Colonic mucosa (tissue), 4 donors: ENCODE data around the gene PRPF4. TPM values are rescaled to one million over a fixed set of nuclear protein-coding genes. Genes with fewer than 3 reads are reported as not detected.

ENCODE experiments used
- DNase-seq: peaks from one replicate; pipeline ENCODE4 v3.0.0-alpha.2; 2020
- H3K27ac ChIP-seq: fragments of 200-600 bp; one replicate; pipeline ENCODE4 v1.8.0; 2021
- H3K27me3 ChIP-seq: fragments of 200-600 bp; one replicate; pipeline ENCODE4 v1.8.0; 2021
- H3K36me3 ChIP-seq: fragments of 200-600 bp; one replicate; pipeline ENCODE4 v1.8.0; 2021
- H3K4me1 ChIP-seq: fragments of 200-600 bp; one replicate; pipeline ENCODE4 v1.8.0; 2021; ENCODE audit warnings: mild to moderate bottlenecking
- H3K4me3 ChIP-seq: fragments of 200-600 bp; one replicate; pipeline ENCODE4 v1.8.0; 2021
- H3K9ac ChIP-seq, 2 donors: one replicate each; pipeline ENCODE4 v1.7.0; 2013; ENCODE audit warnings: control low read depth in 2 of 2, low read depth in 2 of 2, low read length in 2 of 2
- H3K9me3 ChIP-seq: fragments of 200-600 bp; one replicate; pipeline ENCODE4 v1.8.0; 2021
- CTCF ChIP-seq: fragments of 200-600 bp; IDR thresholded peaks from one replicate; pipeline ENCODE4 v1.8.0; 2022; ENCODE audit warnings: antibody characterized with exemption, mild to moderate bottlenecking
- intact Hi-C: fragments of 100-400 bp; cut with DNase I; formaldehyde crosslinking; loops from one replicate; pipeline ENCODE4 v1.14.1; 2022
- total RNA-seq, 2 donors: library from RNA; stranded (reverse); fragmentation: NEBNext Ultra II Directional in 1 of 2; extraction: Animal tissue kit (Norgen Biotek cat#: 25700) in 1 of 2; gene quantifications; one replicate each; pipeline ENCODE4 v1.2.1, GENCODE V29; 2021
- donor health status: healthy.
- donor health status: DM: no; HTN: no; CAD: no.
- donor health status: DM: no; HTN: no; CAD: no.

PRPF4 gene
- total RNA-seq, 2 donors from 2014 or later = 16.0 to 25.9 TPM

GRCh38 chr9:113306566-113306965 is 31.1 kb downstream of the PRPF4 start:
- no peak for DNase-seq
- Histone ChIP-seq H3K4me3 (no peak overlapping the region), H3K9ac (no peak overlapping the region), H3K27ac (no peak overlapping the region), H3K36me3 (no peaks in the 10 kb centered on the region), H3K4me1 (no peaks in the 10 kb centered on the region), H3K27me3 (no peaks in the 10 kb centered on the region), H3K9me3 (no peaks in the 10 kb centered on the region)
- no peak for TF ChIP-seq CTCF
- intact Hi-C loops = no loop called here

- intact Hi-C loops = no loop called here
Observed at GRCh38 chr9:113307396-113307975, 32.0 kb downstream of the PRPF4 start.

GRCh38 chr9:113309204-113309813 is 33.9 kb downstream of the PRPF4 start:
- DNase-seq = peak; percentile 58
- H3K27ac ChIP-seq = no peak overlapping the region
- H3K9me3 ChIP-seq = no peaks in the 10 kb centered on the region
- peak; percentile 63 for TF ChIP-seq CTCF
- H3K36me3 ChIP-seq = no peaks in the 10 kb centered on the region
- no peak overlapping the region for H3K4me3 ChIP-seq
- no peaks in the 10 kb centered on the region for H3K4me1 ChIP-seq
- no peak overlapping the region for H3K9ac ChIP-seq
- intact Hi-C loops = no loop called here
- H3K27me3 ChIP-seq = no peaks in the 10 kb centered on the region

More at GRCh38 chr9:113307396-113307975, 32.0 kb downstream of the PRPF4 start:
- Histone ChIP-seq H3K36me3 (no peaks in the 10 kb centered on the region), H3K9ac (no peak overlapping the region), H3K4me3 (no peak overlapping the region), H3K27me3 (no peaks in the 10 kb centered on the region), H3K9me3 (no peaks in the 10 kb centered on the region), H3K4me1 (no peaks in the 10 kb centered on the region), H3K27ac (no peak overlapping the region)
- DNase-seq = no peak
- TF ChIP-seq CTCF = no peak

GRCh38 chr9:113310538-113310937 is 35.1 kb downstream of the PRPF4 start:
- Histone ChIP-seq H3K4me3 (no peak overlapping the region), H3K27ac (no peak overlapping the region), H3K9me3 (no peaks in the 10 kb centered on the region), H3K4me1 (no peaks in the 10 kb centered on the region), H3K27me3 (no peaks in the 10 kb centered on the region), H3K9ac (no peak overlapping the region), H3K36me3 (no peaks in the 10 kb centered on the region)
- DNase-seq = no peak
- no peak for TF ChIP-seq CTCF
- intact Hi-C loops = loop anchor here (2.0 to 10.0 kb wide), 2 partner anchors 92 to 344 kb away; no protein-coding TSS in a partner anchor

- no peak for DNase-seq
- Histone ChIP-seq H3K36me3 (no peaks in the 10 kb centered on the region), H3K9me3 (no peaks in the 10 kb centered on the region), H3K27me3 (no peaks in the 10 kb centered on the region), H3K27ac (no peak overlapping the region), H3K9ac (no peak overlapping the region), H3K4me1 (no peaks in the 10 kb centered on the region), H3K4me3 (no peak overlapping the region)
- intact Hi-C loops = loop anchor here (2.0 to 10.0 kb wide), 2 partner anchors 91 to 343 kb away; no protein-coding TSS in a partner anchor
- no peak for TF ChIP-seq CTCF
Observed at GRCh38 chr9:113311961-113312360, 36.5 kb downstream of the PRPF4 start.
